Ascending aorta (tissue), 2 donors: ENCODE measurements around the gene RARRES1. TPM values are rescaled to one million over a fixed set of nuclear protein-coding genes. Genes with fewer than 3 reads are reported as not detected.

Experiments used
- DNase-seq, 2 donors: peaks; one replicate each; pipeline ENCODE4 v3.0.0-alpha.2; 2019; ENCODE audit warnings: low spot score in 2 of 2
- H3K27ac ChIP-seq, 2 donors: fragments of 200-600 bp; sonication (generic); one replicate each; pipeline ENCODE4 v1.5.1; 2016 to 2017; ENCODE audit warnings: mild to moderate bottlenecking in 1 of 2
- H3K27me3 ChIP-seq: fragments of 200-600 bp; sonication (generic); one replicate; pipeline ENCODE4 v1.5.1; 2017
- H3K36me3 ChIP-seq, 2 donors: fragments of 200-600 bp; sonication (generic); one replicate each; pipeline ENCODE4 v1.5.1; 2016
- H3K4me1 ChIP-seq, 2 donors: fragments of 200-600 bp; sonication (generic); one replicate each; pipeline ENCODE4 v1.5.1; 2016 to 2017; ENCODE audit warnings: mild to moderate bottlenecking in 1 of 2
- H3K4me3 ChIP-seq, 2 donors: fragments of 200-600 bp; sonication (generic); one replicate each; pipeline ENCODE4 v1.5.1; 2016 to 2017; ENCODE audit warnings: mild to moderate bottlenecking in 1 of 2
- H3K9me3 ChIP-seq, 2 donors: fragments of 200-600 bp; sonication (generic); one replicate each; pipeline ENCODE4 v1.5.1; 2016
- CTCF ChIP-seq, 3 experiments: fragments of 200-600 bp in 2 of 3; fragments of 450-650 bp in 1 of 3; sonication (generic) in 2 of 3; IDR thresholded peaks; one replicate each; pipeline ENCODE4 v1.5.1; 2016 to 2019; ENCODE audit warnings: antibody characterized with exemption in 3 of 3, mild to moderate bottlenecking in 1 of 3, moderate library complexity in 1 of 3
- intact Hi-C: fragments of 100-400 bp; cut with DNase I; formaldehyde crosslinking; loops from one replicate; pipeline ENCODE4 v1.15.1; 2023
- total RNA-seq: library from RNA; depleted of rRNA; stranded (reverse); fragments of >200 nt; gene quantifications from one replicate; pipeline ENCODE4 v1.1.0, GENCODE V29; 2016

Gene RARRES1
- total RNA-seq, 1 donor from 2014 or later, result 520 TPM

DNA sequence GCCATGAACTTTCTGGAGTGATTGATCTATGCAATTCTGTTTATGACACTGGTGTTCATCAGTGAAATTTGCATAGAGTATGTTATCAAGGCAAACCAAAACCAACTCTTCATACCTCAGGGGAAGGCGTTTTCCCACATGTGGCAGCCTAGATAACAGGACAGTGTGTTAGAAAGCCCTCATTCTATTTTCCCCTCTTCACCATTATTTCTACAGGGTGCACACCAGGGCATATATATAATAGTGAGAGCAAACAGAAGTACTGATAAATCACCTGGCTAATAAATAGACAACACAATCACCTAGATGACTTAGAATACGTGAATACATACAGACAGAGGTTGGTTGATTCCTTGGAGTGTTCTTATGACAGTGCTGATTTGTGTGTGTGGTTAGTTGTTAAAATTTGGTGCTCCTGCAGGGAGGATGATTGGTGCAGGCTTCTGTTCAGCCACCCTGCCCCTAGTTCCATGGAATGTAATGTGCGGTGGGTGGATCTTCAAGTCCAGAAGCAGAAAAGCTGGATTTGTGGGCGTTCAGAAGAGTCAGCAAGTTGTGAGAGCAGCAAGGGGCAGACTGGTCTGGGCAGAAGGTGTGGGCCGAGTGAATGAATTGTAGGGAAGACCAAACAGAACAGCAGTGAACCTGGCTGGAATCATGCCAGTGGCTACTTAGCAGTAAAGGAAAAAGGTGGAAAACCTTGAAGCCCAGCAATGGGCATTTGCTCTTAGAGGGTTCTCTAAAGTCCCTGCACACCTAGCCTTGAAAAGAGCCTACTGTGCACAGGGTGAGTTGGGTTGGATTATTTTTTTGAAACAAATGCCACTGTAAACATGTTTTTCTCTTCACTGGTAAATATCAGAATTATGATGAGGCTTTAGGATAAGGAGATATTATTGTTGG lies 11.7 kb upstream of the RARRES1 start:
- no peaks in the 10 kb centered on the region for H3K9me3 ChIP-seq
- no peak for DNase-seq
- intact Hi-C loops, result no loop called here
- H3K36me3 ChIP-seq, result peaks cover 6 to 19% of the 10 kb centered on the region in 2 donors
- H3K4me3 ChIP-seq, result no peak overlapping the region
- no peak overlapping the region for H3K27ac ChIP-seq
- no peaks in the 10 kb centered on the region for H3K4me1 ChIP-seq
- no peak for TF ChIP-seq CTCF (IDR thresholded peaks at IDR 0.05)
- H3K27me3 ChIP-seq, result no peaks in the 10 kb centered on the region

- no peak overlapping the region for H3K27ac ChIP-seq
- no peaks in the 10 kb centered on the region for H3K4me1 ChIP-seq
- no peaks in the 10 kb centered on the region for H3K27me3 ChIP-seq
- no peak overlapping the region for H3K4me3 ChIP-seq
- no peak for TF ChIP-seq CTCF (IDR thresholded peaks at IDR 0.05)
- H3K36me3 ChIP-seq, result peaks cover 6 to 19% of the 10 kb centered on the region in 2 donors
- intact Hi-C loops, result no loop called here
- H3K9me3 ChIP-seq, result no peaks in the 10 kb centered on the region
- DNase-seq, result no peak
Measured at GRCh38 chr3:158742871-158743663, 10.8 kb upstream of the RARRES1 start.

DNA sequence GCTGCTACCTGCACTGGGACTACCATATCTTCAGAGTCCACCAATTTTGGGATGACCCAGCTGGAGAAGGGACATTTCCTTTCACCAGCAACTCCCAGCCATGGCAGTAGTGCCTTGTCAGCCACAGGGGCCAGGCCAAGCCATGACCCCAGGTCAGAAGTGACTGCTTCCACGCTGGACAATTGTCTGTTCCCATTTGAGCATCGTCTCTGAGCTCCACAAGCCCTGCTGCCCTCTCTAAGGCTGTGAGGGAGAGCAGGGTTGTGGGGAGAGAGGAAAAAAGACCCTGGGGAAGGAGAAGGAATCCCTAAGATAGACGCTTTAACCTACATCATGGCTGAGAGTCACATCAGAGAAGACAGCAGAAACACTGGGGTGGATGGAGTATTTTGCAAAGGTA lies 7.4 kb upstream of the RARRES1 start:
- no peak for TF ChIP-seq CTCF (IDR thresholded peaks at IDR 0.05)
- Histone ChIP-seq H3K27ac (no peak overlapping the region), H3K27me3 (no peaks in the 10 kb centered on the region), H3K4me1 (no peaks in the 10 kb centered on the region), H3K4me3 (no peak overlapping the region), H3K9me3 (peaks cover 0 to 4% of the 10 kb centered on the region in 2 donors), H3K36me3 (peaks cover 0 to 7% of the 10 kb centered on the region in 2 donors)
- intact Hi-C loops, result no loop called here
- DNase-seq, result no peak

GRCh38 chr3:158739078-158739477 lies 6.8 kb upstream of the RARRES1 start:
- Histone ChIP-seq H3K27me3 (no peaks in the 10 kb centered on the region), H3K9me3 (peaks cover 0 to 4% of the 10 kb centered on the region in 2 donors), H3K4me1 (no peaks in the 10 kb centered on the region), H3K27ac (no peak overlapping the region), H3K36me3 (peaks cover 0 to 2% of the 10 kb centered on the region in 2 donors), H3K4me3 (no peak overlapping the region)
- no peak for DNase-seq
- no peak for TF ChIP-seq CTCF (IDR thresholded peaks at IDR 0.05)
- intact Hi-C loops, result no loop called here

GRCh38 chr3:158738653-158739052 lies 6.4 kb upstream of the RARRES1 start:
- H3K4me3 ChIP-seq, result no peak overlapping the region
- H3K4me1 ChIP-seq, result no peaks in the 10 kb centered on the region
- TF ChIP-seq CTCF (IDR thresholded peaks at IDR 0.05), result no peak
- intact Hi-C loops, result no loop called here
- no peak for DNase-seq
- H3K36me3 ChIP-seq, result no peaks in the 10 kb centered on the region
- H3K27me3 ChIP-seq, result no peaks in the 10 kb centered on the region
- no peak overlapping the region for H3K27ac ChIP-seq
- H3K9me3 ChIP-seq, result peaks cover 0 to 4% of the 10 kb centered on the region in 2 donors
